ENCODE measurements around the gene UBC. TPM values are rescaled to one million over a fixed set of nuclear protein-coding genes. Genes with fewer than 3 reads are reported as not detected.
A peak's percentile ranks its signal among the peaks of the same experiment; 100 is the strongest.

Gene UBC
- total and polyA plus RNA-seq, 2 of the 4 experiments (the other 2 are of a cell fraction): 2,042 to 4,320 TPM

DNA sequence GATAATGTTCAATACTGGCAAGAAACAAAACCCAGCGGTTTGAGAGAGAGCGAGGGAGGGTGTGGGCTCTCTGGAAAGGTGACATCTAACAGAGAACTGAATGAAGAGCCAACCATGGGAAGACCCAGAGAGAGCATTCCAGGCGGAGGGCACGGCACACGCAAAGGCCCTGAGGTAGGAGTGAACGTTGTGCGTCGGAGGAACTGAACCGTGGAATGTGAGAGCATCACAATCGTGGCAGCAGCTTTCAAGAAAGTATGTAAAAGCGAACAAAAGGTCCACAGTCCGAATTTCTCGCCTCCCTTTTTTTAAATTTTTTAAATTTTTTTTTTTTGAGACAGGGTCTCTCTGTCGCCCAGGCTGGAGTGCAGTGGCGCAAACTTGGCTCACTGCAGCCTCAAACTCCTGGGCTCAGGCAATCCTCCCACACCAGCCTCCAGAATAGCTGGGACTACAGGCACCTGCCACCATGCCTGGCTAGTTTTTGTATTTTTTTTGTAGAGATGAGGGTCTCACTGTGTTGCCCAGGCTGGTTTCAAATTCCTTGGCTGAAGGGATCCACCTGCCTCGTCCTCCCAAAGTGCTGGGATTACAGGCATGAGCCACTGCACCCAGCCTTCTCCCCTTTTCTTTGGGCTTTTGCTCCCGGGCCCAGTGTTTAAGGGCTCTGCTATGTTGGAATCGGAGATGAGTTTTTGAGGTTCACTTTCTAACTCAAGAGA is 35.5 kb downstream of the UBC start:
- H3K4me1 ChIP-seq (ENCODE audit: control insufficient read depth, insufficient read depth, low read length): peaks cover 6% of the 10 kb centered on the region; the same call in 1 of the 2 replicates
- H4K5ac ChIP-seq (ENCODE audit: low read depth, low read length): no peak overlapping the region
- H3K9ac ChIP-seq (ENCODE audit: low read depth, low read length): no peak overlapping the region
- TF ChIP-seq RFX5 (IDR thresholded peaks at IDR 0.05; ENCODE audit: low read depth, low read length): no peak
- TF ChIP-seq BHLHE40 (IDR thresholded peaks at IDR 0.05; ENCODE audit: low read depth, low read length): no peak
- TF ChIP-seq, protein P1, sequence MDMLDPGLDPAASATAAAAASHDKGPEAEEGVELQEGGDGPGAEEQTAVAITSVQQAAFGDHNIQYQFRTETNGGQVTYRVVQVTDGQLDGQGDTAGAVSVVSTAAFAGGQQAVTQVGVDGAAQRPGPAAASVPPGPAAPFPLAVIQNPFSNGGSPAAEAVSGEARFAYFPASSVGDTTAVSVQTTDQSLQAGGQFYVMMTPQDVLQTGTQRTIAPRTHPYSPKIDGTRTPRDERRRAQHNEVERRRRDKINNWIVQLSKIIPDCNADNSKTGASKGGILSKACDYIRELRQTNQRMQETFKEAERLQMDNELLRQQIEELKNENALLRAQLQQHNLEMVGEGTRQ (IDR thresholded peaks at IDR 0.05; ENCODE audit: low read depth, low read length): no peak
- no peak for TF ChIP-seq CHD1 (IDR thresholded peaks at IDR 0.05; ENCODE audit: low read depth, low read length)
- no peak for TF ChIP-seq CEBPB (IDR thresholded peaks at IDR 0.05; ENCODE audit: low read depth, low read length)
- TF ChIP-seq POLR2A (IDR thresholded peaks at IDR 0.05; ENCODE audit: low read depth, low read length): no peak
- TF ChIP-seq, protein P2, sequence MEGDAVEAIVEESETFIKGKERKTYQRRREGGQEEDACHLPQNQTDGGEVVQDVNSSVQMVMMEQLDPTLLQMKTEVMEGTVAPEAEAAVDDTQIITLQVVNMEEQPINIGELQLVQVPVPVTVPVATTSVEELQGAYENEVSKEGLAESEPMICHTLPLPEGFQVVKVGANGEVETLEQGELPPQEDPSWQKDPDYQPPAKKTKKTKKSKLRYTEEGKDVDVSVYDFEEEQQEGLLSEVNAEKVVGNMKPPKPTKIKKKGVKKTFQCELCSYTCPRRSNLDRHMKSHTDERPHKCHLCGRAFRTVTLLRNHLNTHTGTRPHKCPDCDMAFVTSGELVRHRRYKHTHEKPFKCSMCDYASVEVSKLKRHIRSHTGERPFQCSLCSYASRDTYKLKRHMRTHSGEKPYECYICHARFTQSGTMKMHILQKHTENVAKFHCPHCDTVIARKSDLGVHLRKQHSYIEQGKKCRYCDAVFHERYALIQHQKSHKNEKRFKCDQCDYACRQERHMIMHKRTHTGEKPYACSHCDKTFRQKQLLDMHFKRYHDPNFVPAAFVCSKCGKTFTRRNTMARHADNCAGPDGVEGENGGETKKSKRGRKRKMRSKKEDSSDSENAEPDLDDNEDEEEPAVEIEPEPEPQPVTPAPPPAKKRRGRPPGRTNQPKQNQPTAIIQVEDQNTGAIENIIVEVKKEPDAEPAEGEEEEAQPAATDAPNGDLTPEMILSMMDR (conservative IDR thresholded peaks at IDR 0.05; ENCODE audit: low read depth, low read length): no peak
- no peak for TF ChIP-seq RCOR1 (IDR thresholded peaks at IDR 0.05; ENCODE audit: insufficient replicate concordance, low read length)
- no peak for TF ChIP-seq MAFK (IDR thresholded peaks at IDR 0.05; ENCODE audit: low read depth, low read length)
- no peak for TF ChIP-seq NFE2L2 (IDR thresholded peaks at IDR 0.05; ENCODE audit: low read depth, low read length)
- TF ChIP-seq SMC3 (IDR thresholded peaks at IDR 0.05; ENCODE audit: low read depth, low read length): no peak
- no peak for TF ChIP-seq MXI1 (IDR thresholded peaks at IDR 0.05; ENCODE audit: borderline replicate concordance, low read depth, low read length)
- TF ChIP-seq MAZ (IDR thresholded peaks at IDR 0.05; ENCODE audit: borderline replicate concordance, low read depth, low read length): no peak
- no peak for TF ChIP-seq RAD21 (IDR thresholded peaks at IDR 0.05; ENCODE audit: low read length)
- no peak overlapping the region for H2BK5ac ChIP-seq (ENCODE audit: low read depth, low read length, poor library complexity, severe bottlenecking)
- no peak overlapping the region for H2BK120ac ChIP-seq (ENCODE audit: low read depth, low read length)
- no peak overlapping the region for H4K8ac ChIP-seq (ENCODE audit: low read depth in 2 of 2, low read length in 2 of 2)
- H4K91ac ChIP-seq (ENCODE audit: insufficient read depth, low read depth, low read length): no peak overlapping the region
- H2AFZ ChIP-seq (replicated peaks; ENCODE audit: low read length, poor library complexity): peak overlapping the region; percentile 18
- ATAC-seq (ENCODE audit: low read depth) (no peak), DNase-seq (no peak)
- H3K23ac ChIP-seq (ENCODE audit: low read depth, low read length): no peak overlapping the region
- H3K27me3 ChIP-seq (ENCODE audit: control insufficient read depth, insufficient read depth, low read length): no peaks in the 10 kb centered on the region
- no peak overlapping the region for H3K18ac ChIP-seq (ENCODE audit: low read depth, low read length)
- in situ Hi-C loops (cut with MboI; ENCODE audit: low sequenced_read_pairs) (no loop called here), dilution Hi-C loops (cut with HindIII; ENCODE audit: low sequenced_read_pairs, unreplicated experiment) (no loop called here), intact Hi-C loops (cut with micrococcal nuclease) (no loop called here)
- no peak overlapping the region for H2BK15ac ChIP-seq (ENCODE audit: low read depth, low read length)
- H3K4ac ChIP-seq (ENCODE audit: low read depth, low read length): no peak overlapping the region
- no peak overlapping the region for H3K56ac ChIP-seq (ENCODE audit: extremely low read depth, insufficient read depth, low read length)
- H3K27ac ChIP-seq (ENCODE audit: insufficient read depth, low read length): no peak overlapping the region
- H3K36me3 ChIP-seq (ENCODE audit: control insufficient read depth, insufficient read depth, low read length): no peaks in the 10 kb centered on the region
- H3K14ac ChIP-seq (replicated peaks; ENCODE audit: low read depth, low read length): no peak overlapping the region
- H2AK5ac ChIP-seq (ENCODE audit: low read depth, low read length): no peak overlapping the region; the same call in 1 of the 2 replicates
- H3K79me1 ChIP-seq (ENCODE audit: low read depth in 1 of 2, low read length in 2 of 2): no peaks in the 10 kb centered on the region
- H3K4me3 ChIP-seq (ENCODE audit: insufficient read depth, low read depth, low read length): no peak overlapping the region
- POLR2A ChIA-PET (ENCODE audit: unreplicated experiment): no interaction called here
- no peak overlapping the region for H2BK20ac ChIP-seq (ENCODE audit: low read depth, low read length)
- no peaks in the 10 kb centered on the region for H4K20me1 ChIP-seq (ENCODE audit: insufficient read depth, low read length)
- H3K4me2 ChIP-seq (ENCODE audit: low read depth, low read length): no peak overlapping the region
- BruUV-seq (replicated peaks): no TSS peak
- no peak overlapping the region for H2AK9ac ChIP-seq (replicated peaks; ENCODE audit: low read depth, low read length, poor library complexity)
- peaks cover 3% of the 10 kb centered on the region; the same call in 1 of the 2 replicates for H3K9me1 ChIP-seq (ENCODE audit: insufficient read depth, low read length)
- H3K9me3 ChIP-seq (ENCODE audit: control insufficient read depth, insufficient read depth, low read length): no peaks in the 10 kb centered on the region
- WGBS, 2 experiments (ENCODE audit: extremely low coverage in 2 of 2, insufficient read length in 1 of 2): 81% methylated on average over 8 of the region's 18 CpGs; no CpG with 5 or more reads in 1 of the 2 experiments
- CTCF ChIA-PET: interaction anchor here (0.7 kb wide), 1 partner anchor 1161 kb away, joined by 6 read pairs; no protein-coding TSS in a partner anchor
